Erythroblast (primary cell): ENCODE results near the gene CEBPG.

Experiments
- DNase-seq, 2 experiments: peaks; one replicate each; lab custom pipeline; 2025; lab: John Stamatoyannopoulos, UW
- GATA1 ChIP-seq: IDR thresholded peaks from 2 replicates; pipeline ENCODE4 v1.6.1; 2011; ENCODE audit warnings: low read depth, mild to moderate bottlenecking, control low read depth, low read length, moderate library complexity
- POLR2A ChIP-seq: IDR thresholded peaks from 2 replicates; pipeline ENCODE4 v1.6.1; 2011; ENCODE audit warnings: mild to moderate bottlenecking, low read length

CEBPG gene

DNA sequence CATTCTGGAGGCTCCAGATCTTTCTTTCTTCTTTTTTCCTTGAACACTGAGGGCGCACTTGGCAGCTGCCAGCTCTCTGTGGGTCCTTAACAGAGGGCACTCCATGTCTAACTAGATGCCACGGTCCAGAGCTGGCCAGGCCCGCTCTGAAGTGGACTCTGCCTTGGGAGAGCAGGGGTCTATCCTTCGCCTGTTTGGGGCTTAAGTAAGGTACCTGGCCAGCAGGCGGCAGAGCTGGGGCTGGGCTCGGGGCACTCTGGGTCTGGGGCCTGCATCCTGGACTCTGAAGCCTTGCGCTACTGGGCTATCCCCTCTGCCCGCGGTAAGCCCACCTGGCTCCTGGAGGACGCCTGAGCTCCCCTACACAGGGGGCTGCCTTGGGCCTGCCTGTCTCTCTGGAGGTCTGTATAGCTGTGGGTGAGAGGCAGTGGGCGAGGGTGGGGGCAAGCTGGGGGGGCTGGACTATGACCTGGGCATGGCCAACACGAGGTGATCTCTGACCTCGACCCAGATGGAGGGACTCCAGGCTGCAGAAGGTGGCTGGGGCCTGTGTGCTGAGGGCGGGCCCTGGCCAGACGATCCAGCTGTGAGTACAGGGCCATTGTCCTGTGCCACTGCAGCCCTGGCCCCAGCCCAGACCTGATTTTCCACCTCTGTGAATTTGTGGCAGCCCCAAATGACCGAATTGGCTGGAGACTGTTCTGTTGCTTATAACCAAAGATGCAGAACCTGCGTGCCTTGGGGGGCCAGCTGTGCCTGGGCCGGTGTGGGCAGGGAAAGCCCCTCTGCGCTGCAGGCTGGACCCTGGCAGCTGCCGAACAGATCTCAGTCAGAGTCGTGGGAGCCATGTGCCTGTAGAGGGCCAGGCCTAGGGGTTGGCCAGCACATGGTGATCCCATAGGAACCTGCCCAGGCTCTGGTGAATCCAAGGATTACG, 26.5 kb downstream of the CEBPG start:
- DNase-seq, result no peak

DNA sequence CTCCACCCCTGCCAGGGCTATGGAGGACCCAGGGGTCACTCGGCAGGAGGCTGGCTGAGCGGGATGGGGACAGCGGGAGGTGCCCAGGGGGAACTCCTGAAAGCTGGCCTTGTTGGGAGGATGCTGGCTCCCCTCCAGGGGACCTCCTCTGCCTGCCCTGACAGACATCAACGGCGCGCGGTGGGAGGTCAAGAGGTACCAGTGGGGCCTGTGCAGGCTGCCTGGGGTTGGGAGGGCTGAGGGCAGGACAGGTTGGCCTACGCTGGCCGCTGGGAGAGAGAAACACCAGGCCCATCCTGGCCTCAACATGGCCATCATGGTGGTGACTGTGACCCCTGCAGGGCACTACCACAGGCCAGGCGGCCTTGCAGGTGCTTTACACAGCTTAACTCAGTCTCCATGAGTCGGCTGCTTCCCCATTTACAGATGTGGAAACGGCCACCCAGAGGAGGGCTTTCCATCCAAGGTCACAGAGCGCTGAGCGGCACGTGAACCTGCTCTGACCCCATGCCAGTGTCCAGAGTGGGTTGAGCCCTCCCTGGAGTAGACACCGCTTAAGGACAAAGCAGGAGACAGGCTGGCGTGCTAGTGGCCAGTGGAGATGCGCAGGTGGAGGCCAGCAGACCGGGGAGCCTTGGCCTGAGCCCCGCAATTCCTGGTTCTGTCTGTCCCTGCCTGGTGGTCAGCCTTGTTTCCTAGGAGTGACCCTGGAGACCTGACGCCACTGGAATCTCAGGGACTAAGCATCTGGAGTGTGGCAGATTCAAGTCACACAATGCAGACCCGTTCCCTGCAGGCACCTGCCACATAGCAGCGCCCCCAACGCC, 27.6 kb downstream of the CEBPG start:
- TF ChIP-seq GATA1 (no peak), POLR2A (no peak)
- DNase-seq, result no peak

More for the DNA sequence above, 26.5 kb downstream of the CEBPG start:
- TF ChIP-seq GATA1 (no peak), POLR2A (no peak)

DNA sequence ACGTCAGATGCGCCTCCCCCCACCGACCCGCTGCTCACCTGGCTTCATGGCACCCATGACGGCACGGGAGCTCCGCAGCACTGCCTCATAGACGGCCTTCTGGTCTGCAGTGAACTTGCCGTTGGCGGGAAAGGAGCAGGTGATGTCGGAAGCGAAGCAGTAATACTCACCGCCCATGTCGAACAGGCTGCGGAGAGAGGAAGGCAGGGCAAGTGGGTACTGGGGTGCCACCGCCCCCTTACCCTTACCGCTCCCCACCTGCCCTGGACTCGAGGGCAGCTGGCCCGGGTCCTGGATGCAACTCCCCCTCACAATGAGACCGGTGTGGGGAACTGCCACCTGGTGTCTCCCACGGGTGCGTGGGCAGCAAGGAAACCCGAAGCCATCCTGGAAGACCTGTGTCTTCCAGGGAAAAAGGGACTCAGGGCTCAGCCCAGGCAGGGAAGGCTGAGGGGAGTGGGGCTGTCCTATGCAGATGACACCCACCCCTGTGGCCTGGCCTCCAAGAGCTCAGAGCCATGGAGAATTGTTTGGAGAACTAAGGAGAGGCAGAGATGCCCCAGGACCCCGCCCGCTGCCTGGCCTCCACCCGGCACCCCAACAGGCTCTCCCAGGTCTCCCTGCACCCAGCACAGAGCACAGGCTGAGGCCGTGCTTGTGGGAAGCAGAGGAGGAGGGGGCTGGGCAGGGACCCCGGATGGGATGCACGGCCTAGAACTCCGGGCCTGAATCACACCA, 28.3 kb downstream of the CEBPG start:
- TF ChIP-seq POLR2A (no peak), GATA1 (no peak)

DNA sequence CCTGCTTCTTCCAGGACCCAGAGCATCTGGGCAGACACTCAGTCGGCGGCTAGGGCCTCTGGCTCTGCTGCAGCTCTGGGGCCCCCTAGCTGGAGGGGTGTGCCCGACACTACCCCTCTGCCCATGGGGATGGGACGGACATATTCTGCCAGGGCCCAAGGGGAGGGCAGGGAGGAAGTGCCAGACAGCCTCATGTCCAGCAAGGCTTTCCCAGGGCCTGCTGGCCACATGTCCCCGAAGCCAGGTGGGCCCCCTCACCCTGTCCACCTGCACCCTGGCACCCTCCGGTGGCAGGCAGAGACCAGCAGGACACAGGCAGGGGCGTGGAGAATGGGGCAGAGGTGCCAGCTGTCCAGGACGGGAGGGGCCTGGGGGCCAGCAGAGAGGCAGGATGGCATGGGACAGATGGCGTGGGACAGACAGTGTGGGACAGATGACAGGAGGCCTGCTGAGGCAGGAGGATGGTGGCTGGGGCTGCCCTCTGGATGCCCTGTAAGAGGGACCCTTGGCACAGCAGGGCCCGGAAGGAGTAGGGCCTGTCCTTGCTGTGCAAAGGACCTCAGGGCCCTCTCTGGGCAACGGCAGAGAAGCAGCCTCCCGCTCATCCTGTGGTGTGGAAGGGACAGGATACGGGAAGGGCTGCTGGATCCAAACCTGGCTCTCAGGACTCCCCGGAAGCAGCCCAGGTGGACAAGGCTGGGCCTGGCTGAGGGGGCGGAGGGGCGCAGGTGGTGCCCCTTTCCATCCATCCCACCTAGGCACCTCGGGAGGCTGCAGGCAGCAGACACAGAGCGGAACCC, 29.1 kb downstream of the CEBPG start:
- no peak for DNase-seq
- no peak for TF ChIP-seq GATA1
- TF ChIP-seq POLR2A, result no peak

More for the DNA sequence above, 28.3 kb downstream of the CEBPG start:
- no peak for DNase-seq

DNA sequence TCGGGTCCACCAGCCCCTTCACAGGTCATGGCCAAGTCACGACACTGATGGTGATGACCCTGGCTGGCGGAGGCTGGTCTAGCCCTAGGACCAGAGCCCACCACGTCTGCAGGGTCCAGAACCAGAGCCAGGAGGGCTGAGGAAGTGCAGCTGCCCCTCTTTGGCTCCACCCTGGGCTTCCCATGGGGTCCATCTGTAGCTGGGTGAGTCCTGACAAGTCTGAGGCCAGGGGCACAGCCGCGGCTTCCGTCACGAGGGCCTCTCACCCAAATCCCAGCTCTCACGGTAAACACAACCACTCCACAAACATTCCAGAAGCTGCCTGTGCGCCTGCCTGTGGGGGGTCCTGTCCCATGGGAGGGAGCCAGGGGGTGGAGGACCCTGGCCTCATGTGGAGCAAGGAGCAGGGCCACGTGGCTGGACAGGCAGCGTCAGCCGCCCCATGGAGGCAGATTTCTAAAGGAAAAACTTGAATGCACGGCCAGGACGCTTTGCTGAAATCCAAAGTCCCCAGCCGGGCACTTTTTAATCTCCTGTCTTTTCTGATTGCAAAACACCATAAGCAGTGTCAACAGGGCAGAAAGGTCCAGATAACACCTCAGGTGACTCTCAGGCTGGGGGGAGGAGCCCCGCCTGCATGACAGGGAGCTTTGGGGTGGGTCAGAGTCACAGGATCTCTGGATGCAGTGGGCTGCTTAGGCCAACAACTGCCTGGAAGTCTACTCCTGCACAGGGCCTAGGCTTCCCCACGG, 29.9 kb downstream of the CEBPG start:
- TF ChIP-seq GATA1 (no peak), POLR2A (no peak)
- DNase-seq, result no peak

DNA sequence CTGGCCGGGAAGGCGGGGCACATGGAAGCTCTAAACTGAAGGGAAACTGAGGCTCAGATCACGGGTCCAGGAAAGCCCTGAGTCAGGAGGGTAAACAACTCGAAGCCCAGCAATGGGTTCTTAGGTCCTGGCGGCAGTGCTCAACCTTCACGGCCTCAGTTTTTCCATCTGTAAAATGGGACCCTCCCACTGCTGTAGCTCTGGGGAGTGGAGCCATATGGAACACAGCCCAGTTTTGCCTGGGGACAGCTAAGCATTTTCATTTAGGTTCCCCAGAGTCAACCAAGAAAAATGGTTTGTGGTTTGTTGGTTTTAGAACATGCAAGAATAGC, 30.4 kb downstream of the CEBPG start:
- DNase-seq, result no peak
- no peak for TF ChIP-seq GATA1
- no peak for TF ChIP-seq POLR2A

DNA sequence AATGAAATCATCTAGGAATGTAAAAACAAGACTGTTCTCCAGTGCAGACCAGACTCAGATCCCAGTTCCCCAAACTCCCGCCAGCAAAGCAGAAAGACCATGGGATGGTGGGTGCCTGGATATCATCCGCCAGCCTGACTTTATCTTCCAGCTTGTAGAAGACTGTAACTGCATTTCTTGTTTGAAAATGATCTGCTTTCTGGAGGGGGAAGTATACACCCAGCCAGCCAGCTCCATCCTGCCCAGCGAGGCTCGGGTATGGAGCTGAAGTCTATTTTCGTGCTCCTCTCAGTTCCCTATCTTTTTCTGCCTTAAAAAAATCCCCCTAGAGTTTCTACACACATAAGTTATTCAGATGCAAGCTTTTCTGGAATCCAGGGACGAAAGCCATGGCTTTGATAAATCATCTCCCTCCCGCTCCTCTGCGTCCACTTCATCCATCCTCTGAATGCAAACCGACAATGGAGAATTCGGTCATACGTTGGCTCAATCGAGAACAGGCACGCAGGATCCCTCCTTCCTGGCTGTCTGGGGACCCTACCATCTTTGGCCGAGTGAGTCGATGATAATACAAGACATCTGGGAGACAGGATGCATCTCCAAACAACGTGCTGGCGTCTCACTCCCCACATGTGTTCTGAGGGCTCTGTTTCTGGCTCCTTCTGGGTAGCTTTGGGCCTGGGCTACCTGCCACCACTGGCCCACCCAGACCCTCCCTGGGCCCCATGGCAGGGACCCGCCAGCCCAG, 31.2 kb downstream of the CEBPG start:
- TF ChIP-seq GATA1 (no peak), POLR2A (no peak)
- DNase-seq, result no peak

DNA sequence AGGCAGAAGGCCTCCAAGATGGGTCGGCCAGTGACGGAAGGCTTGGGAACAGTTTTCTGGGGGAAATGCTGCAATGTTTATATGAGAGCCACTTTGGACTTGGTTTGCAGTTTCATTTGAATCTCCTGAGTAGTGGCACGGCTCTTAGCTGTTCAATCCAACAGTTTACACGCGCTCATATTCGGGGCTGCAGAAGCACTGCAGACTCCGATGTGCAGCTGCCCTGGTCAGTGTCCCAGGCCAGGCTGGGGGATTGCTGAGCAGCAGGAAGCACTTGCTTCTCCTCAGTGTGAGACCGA, 31.7 kb downstream of the CEBPG start:
- DNase-seq, result no peak
- no peak for TF ChIP-seq GATA1
- TF ChIP-seq POLR2A, result no peak

DNA sequence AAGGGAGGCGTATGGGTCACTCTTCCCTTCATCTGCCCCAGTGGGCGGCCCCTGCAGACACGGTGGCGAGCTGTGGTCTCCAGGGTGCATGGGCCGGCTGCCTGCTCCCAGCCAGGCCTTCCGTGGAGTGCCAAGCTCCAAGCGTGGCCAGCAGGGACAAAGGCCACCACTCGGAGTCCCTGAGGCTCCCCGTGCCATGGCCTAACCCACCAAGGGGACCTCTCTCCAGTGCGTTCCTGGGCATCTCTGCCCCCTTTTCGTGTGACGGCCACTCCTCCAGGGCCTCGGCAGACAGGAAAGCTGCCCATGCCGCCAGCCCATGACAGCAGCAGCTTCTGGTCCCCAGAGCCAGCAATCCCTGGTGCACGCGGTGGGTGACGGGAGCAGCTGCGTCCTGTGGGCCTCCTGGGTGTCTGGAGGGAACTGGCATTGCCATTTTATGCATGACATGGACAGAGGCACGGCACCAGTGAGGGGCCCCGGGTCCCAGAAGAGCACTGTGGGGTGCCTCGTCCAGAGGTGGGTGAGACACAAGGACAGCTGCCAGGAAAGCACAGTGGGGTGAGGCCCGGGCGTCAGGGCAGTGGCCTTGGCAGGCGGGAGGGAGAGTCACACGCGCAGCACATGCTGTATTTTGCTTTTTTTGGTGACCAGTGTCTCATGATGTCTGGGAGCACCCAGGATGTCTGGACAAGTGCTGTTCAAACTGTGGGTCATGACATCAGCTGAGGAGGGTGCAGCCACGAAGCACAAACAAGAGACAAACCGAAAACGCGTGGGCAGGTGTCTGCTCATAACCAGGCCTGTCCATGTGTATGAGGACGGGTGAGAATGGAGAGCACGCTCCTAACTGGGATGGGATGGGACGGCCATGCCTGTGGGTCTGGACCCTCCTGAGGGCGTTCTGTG, 32.3 kb downstream of the CEBPG start:
- no peak for TF ChIP-seq POLR2A
- no peak for TF ChIP-seq GATA1

DNA sequence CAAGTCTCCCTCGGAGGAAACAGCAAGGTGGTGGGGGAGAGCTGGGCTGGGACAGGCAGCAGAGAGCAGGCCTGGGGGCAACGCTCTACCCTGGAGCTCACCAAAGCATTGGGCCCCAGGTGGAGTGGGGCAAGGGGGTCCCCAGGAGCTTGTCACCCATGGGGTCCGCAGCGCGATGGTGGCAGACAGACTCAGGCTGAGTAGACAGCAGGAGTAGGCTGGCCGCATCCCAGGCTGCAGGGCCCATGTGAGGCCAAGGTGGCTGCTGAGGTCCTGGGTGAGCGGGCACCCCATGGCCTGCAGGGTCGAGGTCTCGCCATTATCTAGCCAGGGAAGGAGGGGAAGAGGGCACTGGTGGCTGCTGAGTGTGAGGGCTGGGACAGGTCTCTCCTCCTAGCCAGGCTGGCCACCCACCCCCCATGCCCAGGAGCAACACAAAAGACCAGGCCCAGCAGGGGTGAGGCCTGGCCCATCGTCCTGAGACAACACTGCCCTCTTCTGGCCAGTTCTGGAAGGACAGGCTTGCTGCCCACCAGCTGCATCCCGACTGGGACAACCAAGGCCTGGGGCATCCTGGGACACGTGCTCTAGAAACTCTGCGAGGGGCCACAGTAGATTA, 33.1 kb downstream of the CEBPG start:
- TF ChIP-seq GATA1, result no peak
- peak; percentile 57 to 82 for DNase-seq

More for the DNA sequence above, 32.3 kb downstream of the CEBPG start:
- no peak for DNase-seq

DNA sequence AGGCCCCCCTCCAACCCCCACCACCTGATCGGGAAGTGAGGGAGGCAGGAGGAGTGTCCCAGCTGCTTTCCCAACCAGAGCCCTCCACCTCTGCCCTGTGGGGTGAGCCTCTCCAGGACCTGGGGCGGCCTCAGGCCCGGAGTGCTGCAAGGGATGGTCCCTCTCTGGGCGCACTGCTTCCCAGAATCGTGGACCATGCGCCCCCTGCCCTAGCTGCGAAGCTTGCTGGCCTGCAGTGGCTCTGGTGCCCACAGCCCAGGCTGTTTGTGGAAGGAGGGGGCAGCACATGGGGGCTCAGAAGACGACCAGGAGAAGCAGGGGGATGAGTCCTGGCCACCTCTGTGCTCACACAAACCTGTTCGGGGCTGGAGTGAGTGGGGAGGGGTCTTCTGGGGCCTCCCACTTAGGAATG, 33.6 kb downstream of the CEBPG start:
- TF ChIP-seq GATA1 (no peak), POLR2A (no peak)

More for the DNA sequence above, 33.6 kb downstream of the CEBPG start:
- no peak for DNase-seq
